GM12865 (cell line): ENCODE results near the gene POTEB2.
"Not testable (repeated sequence)": the region's sequence is repeated elsewhere in the genome, so short reads cannot be mapped to it uniquely, and the experiment has no call there.

Experiments used
- DNase-seq: peaks from one replicate; pipeline ENCODE4 v3.0.0; 2010; ENCODE audit warnings: low read depth
- H3K4me3 ChIP-seq: 2 replicates; pipeline ENCODE4 v1.5.1; 2011; ENCODE audit warnings: mild to moderate bottlenecking, low read depth, low read length, control low read depth

The POTEB2 gene

DNA sequence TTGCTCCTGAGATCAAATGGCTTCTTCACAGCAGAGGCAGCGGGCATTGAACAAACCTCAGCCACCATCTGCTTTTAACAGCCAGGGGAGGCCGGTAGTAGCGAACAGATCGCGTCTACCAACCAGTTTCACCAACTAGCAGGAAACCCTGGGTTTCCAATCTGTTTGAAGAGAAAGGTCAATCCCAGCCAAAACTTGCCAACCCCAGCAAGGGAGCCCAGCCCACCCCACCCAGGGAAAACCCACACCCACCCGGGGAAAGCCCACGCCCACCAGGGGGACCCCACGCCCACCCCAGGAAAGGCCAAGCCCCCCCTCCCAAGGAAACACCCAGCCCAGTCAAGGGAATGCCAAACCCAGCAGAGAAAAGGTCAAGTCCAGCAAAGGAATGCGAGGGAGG lies at the start of gene POTEB2:
Gene POTEB2 (minus strand): TSS at position 101 of the 400 bp plus-strand sequence. CDS start 33 bp downstream, at position 68.
- not testable (repeated sequence) for H3K4me3 ChIP-seq, DNase-seq

DNA sequence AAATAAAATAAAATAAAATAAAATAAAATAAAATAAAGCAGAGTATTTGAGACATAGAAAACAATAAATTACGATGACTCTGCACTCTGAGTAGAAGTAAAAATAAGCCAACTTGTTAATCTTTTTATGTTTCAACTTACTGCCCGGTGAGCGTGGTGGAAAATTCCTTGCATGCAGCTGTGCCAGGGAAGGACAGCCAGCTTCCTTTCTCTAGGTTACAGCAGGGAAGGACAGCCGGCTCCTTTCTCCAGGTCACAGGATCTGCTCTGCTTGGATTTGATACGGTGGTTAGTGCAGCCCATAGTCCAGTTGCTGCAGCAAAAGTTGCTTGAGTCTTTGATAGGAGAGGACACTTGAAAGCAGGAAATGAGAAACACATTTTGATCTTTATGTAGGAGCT lies 13.8 kb upstream of the POTEB2 start:
- not testable (repeated sequence) for DNase-seq, H3K4me3 ChIP-seq

DNA sequence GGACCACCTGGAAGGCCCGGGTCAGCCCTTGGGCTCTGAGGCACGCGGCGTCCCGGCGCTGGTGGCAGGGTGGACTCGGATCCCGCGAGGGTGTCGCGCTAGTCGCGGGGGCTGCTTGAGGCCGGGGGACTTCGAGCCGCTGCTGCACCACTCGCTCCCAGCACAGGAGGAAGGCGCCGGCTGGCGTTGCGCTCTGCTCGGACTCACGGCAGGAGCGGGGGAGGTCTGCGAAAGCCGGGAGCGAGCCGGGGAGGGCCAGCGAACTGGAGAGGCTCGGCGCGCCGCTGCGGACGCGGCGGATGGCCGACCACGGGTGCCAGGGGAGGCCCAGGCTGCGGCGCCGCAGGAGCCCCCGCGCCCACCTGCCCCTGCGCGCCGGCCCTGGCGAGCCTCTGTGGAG lies 12.3 kb upstream of the POTEB2 start:
- not testable (repeated sequence) for H3K4me3 ChIP-seq, DNase-seq

- H3K4me3 ChIP-seq, DNase-seq: not testable (repeated sequence)
Measured at GRCh38 chr15:20877819-20878218, 11.7 kb upstream of the POTEB2 start.
